Medulla oblongata (tissue), 1 donor: Measurements from ENCODE around the gene EIF4A3.

Source experiments
- DNase-seq: peaks from one replicate; pipeline ENCODE4 v3.0.0-alpha.2; 2015; ENCODE audit errors: extremely low spot score

Gene EIF4A3

GRCh38 chr17:80147035-80147822, at the start of gene EIF4A3:
Gene EIF4A3 (minus strand): TSS chr17:80147128. CDS start chr17:80146961, 167 bp downstream.
- DNase-seq = peak; percentile 98

GRCh38 chr17:80196652-80197051, 49.7 kb upstream of the EIF4A3 start:
- DNase-seq = no peak

- DNase-seq = no peak
Measured at GRCh38 chr17:80195671-80196529, 49.0 kb upstream of the EIF4A3 start.

GRCh38 chr17:80195141-80195540, 48.2 kb upstream of the EIF4A3 start:
- DNase-seq = no peak

GRCh38 chr17:80191865-80192661, 45.1 kb upstream of the EIF4A3 start:
- peak; percentile 90 for DNase-seq

GRCh38 chr17:80191192-80191591, 44.3 kb upstream of the EIF4A3 start:
- no peak for DNase-seq

GRCh38 chr17:80190716-80191115, 43.8 kb upstream of the EIF4A3 start:
- no peak for DNase-seq

- no peak for DNase-seq
Measured at GRCh38 chr17:80189611-80190010, 42.7 kb upstream of the EIF4A3 start.

- DNase-seq = no peak
Measured at GRCh38 chr17:80187515-80187941, 40.6 kb upstream of the EIF4A3 start.

GRCh38 chr17:80187090-80187489, 40.2 kb upstream of the EIF4A3 start:
- DNase-seq = no peak

GRCh38 chr17:80185968-80186367, 39.0 kb upstream of the EIF4A3 start:
- no peak for DNase-seq

GRCh38 chr17:80184423-80184714, 37.4 kb upstream of the EIF4A3 start:
- no peak for DNase-seq

GRCh38 chr17:80183581-80184422, 36.9 kb upstream of the EIF4A3 start:
- DNase-seq = no peak

- no peak for DNase-seq
Measured at GRCh38 chr17:80182845-80183223, 35.9 kb upstream of the EIF4A3 start.

- no peak for DNase-seq
Measured at GRCh38 chr17:80182118-80182844, 35.4 kb upstream of the EIF4A3 start.

- no peak for DNase-seq
Measured at GRCh38 chr17:80181431-80181830, 34.5 kb upstream of the EIF4A3 start.

GRCh38 chr17:80180192-80180591, 33.3 kb upstream of the EIF4A3 start:
- DNase-seq = no peak

GRCh38 chr17:80177986-80178595, 31.2 kb upstream of the EIF4A3 start:
- no peak for DNase-seq

GRCh38 chr17:80176757-80177156, 29.8 kb upstream of the EIF4A3 start:
- DNase-seq = no peak

- no peak for DNase-seq
Measured at GRCh38 chr17:80173916-80174315, 27.0 kb upstream of the EIF4A3 start.
